GM21619 (cell line): ENCODE results near the gene NBL1.

Experiments
- ATAC-seq: cut with Tn5 transposase; IDR thresholded peaks from one replicate; pipeline ENCODE4 v1.9.1; 2021; ENCODE audit not compliant: unreplicated experiment

Gene NBL1

GRCh38 chr1:19645411-19646251, 1.5 kb downstream of the NBL1 start:
- ATAC-seq, result no peak

DNA sequence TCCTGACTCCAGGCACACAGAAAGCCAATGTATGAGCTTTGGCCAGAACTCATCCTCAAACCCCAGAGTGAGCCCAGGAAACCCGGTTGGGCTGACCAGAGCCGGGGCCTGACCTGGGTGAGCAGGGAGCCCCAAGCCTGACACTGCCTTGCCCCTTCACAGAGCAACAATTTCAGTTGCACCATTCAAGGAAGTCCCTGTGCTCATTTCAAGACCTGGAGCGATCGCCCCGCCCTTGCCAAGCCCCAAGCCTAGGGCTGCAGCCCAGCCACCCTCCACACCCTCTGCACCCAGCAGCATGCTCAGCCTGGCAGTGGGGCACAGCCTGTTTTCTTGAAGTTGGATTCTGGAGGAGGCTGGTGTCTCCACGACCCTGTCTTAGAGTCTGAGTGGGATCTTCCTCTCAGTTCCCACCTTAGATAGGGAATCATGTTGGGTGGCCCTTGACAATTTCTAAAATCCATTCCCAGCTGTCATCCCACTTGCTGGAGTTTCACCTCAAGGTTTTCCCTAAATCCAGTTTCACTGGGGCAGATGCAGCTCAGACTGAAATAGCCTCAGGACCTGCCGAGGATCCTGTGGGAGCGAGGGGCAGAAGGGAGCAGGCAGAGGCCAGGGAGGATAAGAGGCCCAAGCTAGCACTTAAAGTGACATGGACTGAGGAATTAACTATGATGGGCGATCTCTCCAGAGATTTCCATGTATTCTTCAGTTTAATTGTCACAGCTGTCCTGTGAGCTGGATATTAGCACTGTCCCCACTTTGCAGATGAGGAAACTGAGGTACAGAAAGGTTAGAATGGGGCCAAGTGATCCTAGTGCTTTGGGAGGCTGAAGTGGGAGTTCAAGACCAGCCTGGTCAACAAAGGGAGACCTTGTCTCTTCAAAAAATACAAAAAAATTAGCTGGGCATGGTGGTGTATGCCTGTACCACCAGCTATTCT, 2.5 kb downstream of the NBL1 start:
- ATAC-seq, result no peak

GRCh38 chr1:19647643-19648042, 3.5 kb downstream of the NBL1 start:
- ATAC-seq, result no peak

DNA sequence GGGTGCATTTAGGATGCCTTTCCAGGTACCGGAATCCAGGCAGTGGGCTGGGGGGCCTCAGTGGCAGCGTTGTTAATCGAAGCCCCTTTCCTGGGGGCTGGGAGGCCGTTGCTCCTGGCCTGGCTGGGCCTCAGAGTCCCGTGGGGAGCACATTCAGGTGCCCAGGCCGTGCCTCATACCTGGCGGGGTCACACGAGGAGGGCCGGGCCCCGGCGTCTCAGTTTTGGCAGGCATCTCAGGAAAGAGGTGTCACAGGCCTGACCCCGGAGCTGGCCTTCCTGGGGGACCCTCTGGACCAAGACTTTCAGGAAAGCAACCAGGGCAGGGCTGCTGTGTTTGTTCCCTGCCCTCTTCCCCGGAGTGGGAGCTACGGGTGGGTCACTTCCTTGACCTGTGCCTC, 4.1 kb downstream of the NBL1 start:
- no peak for ATAC-seq

GRCh38 chr1:19648689-19649088, 4.6 kb downstream of the NBL1 start:
- no peak for ATAC-seq

DNA sequence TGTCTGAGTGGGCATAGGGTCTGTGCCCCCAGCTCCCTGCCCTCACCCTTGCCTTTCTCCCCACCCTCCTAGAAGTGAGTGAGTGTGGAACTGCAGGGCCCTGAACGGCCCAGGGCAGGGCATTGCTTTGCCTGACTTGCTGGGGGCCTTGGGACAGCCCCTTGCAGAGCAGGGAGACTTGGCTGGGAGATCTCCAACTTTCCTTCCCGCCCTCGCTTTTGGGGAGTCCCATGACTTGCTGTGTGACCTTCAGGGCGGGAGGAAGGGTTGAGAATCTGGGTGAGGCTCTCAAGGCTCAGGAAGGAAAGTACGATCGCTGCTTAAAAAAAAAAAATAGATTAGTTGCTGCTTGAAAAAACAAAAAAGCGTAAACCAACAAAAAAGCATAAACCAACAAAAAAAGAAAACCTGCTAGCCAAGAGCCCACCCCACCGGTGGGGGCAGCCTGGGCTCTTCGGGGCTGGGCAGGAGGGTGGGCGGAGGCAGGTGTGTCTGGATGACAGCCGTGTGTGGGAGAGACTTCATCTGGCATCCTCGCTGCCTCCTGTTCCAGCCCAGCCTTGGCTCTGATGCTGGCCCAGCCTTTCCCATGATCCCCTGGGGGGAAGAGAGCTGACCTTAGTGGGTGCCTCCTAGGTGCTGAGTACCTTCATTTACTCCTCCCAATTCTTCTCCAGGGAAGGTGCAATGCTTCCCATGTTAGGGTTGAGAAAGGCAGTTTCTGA, 6.5 kb downstream of the NBL1 start:
- no peak for ATAC-seq

DNA sequence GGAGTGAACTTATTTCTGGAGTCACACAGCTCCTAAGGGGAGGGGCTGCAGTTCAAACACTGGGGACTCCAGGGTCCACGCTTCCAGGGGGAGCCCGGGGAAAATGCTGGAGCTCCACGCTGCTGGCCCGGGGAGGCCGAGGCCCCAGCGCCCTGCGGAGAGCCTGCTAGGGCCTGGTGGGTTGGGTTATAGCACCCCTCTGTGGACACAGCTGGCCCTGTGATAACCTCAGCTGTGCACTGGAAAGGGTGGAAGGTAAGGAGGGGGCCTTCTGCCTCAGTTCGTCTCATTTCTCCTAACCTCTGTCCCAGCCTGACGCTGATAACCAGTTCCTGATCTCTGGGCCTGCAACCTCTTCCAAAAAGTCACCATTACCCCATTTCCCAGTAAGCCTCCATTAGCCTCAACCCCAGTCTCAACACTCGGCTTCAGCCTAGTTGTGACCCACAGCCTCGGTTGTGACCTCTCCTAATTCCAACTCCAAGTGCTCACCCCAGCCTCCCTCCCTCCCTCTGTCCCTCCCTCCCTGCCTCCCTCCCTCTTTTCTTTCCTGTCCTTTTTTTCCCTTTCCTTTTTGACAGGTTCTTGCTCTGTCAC, 7.1 kb downstream of the NBL1 start:
- ATAC-seq, result no peak

- no peak for ATAC-seq
Observed at GRCh38 chr1:19654386-19654785, 10.3 kb downstream of the NBL1 start.

GRCh38 chr1:19654886-19655717, 11.0 kb downstream of the NBL1 start:
- ATAC-seq, result no peak

DNA sequence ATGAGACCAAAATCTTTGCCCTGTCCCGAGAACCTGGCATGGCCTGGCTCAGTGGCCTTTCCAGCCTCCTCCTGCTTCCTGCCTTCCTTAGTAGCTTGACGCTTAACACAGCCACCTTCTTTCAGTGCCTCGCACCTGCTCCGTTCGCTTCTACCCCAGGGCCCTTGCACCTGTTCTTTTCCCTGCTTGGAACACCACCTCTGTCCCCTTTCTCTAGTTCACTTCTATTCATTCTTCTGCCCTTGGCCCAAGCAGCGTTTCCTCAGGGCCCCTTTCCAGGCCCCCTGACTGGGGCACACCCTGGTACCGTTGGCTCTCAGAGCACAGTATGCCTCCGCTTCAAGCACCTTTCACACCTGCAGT, 11.6 kb downstream of the NBL1 start:
- no peak for ATAC-seq

- ATAC-seq, result no peak
Observed at GRCh38 chr1:19656134-19656779, 12.1 kb downstream of the NBL1 start.

GRCh38 chr1:19656780-19657466, 12.8 kb downstream of the NBL1 start:
- no peak for ATAC-seq

DNA sequence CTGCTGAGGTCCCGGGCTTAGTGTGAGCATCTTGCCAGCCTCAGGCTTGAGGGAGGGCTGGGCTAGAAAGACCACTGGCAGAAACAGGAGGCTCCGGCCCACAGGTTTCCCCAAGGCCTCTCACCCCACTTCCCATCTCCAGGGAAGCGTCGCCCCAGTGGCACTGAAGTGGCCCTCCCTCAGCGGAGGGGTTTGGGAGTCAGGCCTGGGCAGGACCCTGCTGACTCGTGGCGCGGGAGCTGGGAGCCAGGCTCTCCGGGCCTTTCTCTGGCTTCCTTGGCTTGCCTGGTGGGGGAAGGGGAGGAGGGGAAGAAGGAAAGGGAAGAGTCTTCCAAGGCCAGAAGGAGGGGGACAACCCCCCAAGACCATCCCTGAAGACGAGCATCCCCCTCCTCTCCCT, 13.4 kb downstream of the NBL1 start:
- ATAC-seq, result no peak

GRCh38 chr1:19658186-19658585, 14.1 kb downstream of the NBL1 start:
- ATAC-seq, result no peak

- ATAC-seq, result no peak
Observed at GRCh38 chr1:19661721-19662228, 17.7 kb downstream of the NBL1 start.

- ATAC-seq, result no peak
Observed at GRCh38 chr1:19662313-19662712, 18.2 kb downstream of the NBL1 start.

DNA sequence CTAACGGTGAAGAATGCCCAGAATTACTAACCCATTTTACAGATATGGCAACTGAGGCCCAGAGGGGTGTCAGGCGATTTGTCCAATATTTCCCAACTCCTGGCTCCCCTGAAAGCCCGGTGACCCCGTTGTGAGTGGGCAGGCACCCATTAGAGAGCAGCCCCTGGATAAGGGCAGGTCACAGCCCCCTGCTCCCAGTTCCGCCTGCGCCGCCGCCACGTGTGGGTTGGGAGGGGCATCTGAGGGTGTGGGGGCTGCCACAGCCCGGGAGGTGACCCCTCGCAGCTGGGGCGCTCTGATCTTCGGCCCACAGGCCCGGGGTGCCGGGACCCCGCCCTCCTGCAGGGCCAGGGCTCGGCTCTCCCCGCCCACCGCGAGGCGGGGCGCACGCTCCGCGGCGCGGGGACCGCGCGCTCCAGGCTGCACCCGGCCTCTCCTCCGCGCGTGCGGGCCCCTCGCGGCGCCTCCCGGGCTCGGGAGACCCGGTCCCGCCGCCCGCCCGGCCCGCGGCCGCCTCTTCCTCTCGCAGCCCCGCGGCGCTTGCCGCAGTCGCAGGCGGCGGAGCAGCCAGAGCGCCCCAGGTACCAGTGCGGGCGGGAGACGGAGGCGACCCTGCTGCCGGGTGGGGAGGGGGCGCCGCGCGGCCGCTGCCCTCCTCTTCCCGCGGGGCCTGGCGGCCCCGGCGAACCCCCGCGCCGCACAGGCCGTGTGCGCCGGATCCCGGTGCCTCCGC, 20.5 kb downstream of the NBL1 start, which contains the start of gene HTR6:
Gene HTR6, plus strand, starts transcription at position 423 of the 733 bp plus-strand sequence. CDS start 879 bp downstream, outside the sequence.
- no peak for ATAC-seq

GRCh38 chr1:19665186-19665495, 21.0 kb downstream of the NBL1 start:
- ATAC-seq, result no peak
